Inflammatory macrophage treated with lipopolysaccharide for 1 hour (primary cell): Measurements from ENCODE around the gene CCNF.

Experiments
- DNase-seq, 2 donors: peaks; one replicate each; pipeline ENCODE4 v3.0.0-alpha.2; 2020 to 2022

CCNF gene

GRCh38 chr16:2507665-2508064 is 78.4 kb downstream of the CCNF start:
- DNase-seq: peak; percentile 75 to 77
